Fibroblast of lung (primary cell): ENCODE measurements around the gene CLASP1. TPM values are rescaled to one million over a fixed set of nuclear protein-coding genes. Genes with fewer than 3 reads are reported as not detected.

Source experiments
- DNase-seq, 2 donors: peaks; one replicate each; pipeline versions ENCODE4 v3.0.0 to v3.0.0-alpha.2; 2010; ENCODE audit warnings: low read depth in 2 of 2
- H2AFZ ChIP-seq: 2 replicates; pipeline ENCODE4 v1.5.1; 2012; ENCODE audit warnings: low read length, control low read depth, inconsistent platforms
- H3K27ac ChIP-seq: 2 replicates; pipeline ENCODE4 v1.5.1; 2011; ENCODE audit warnings: low read length, control low read depth; ENCODE audit not compliant: insufficient read depth
- H3K27me3 ChIP-seq: 2 replicates; pipeline ENCODE4 v1.5.1; 2011; ENCODE audit warnings: mild to moderate bottlenecking, low read length; ENCODE audit not compliant: control insufficient read depth, insufficient read depth
- H3K36me3 ChIP-seq: 2 replicates; pipeline ENCODE4 v1.5.1; 2011; ENCODE audit warnings: low read length; ENCODE audit not compliant: control insufficient read depth, insufficient read depth
- H3K4me1 ChIP-seq: 2 replicates; pipeline ENCODE4 v1.5.1; 2011; ENCODE audit warnings: low read length; ENCODE audit not compliant: control insufficient read depth, insufficient read depth; ENCODE audit errors: extremely low read depth
- H3K4me2 ChIP-seq: 2 replicates; pipeline ENCODE4 v1.5.1; 2011; ENCODE audit warnings: low read length, control low read depth; ENCODE audit not compliant: insufficient read depth; ENCODE audit errors: extremely low read depth
- H3K4me3 ChIP-seq, 4 experiments: fragments of 200-600 bp in 1 of 4; sonication (generic) in 1 of 4; replicated peaks in 1 of 4; 2 replicates each; pipeline ENCODE4 v1.5.1; 2011 to 2016; ENCODE audit warnings: low read length in 4 of 4, low read depth in 3 of 4, mild to moderate bottlenecking in 3 of 4, control low read depth in 2 of 4, inconsistent platforms in 1 of 4, mixed read lengths in 1 of 4; ENCODE audit not compliant: insufficient read depth in 1 of 4; ENCODE audit errors: control extremely low read depth in 1 of 4
- H3K79me2 ChIP-seq: 2 replicates; pipeline ENCODE4 v1.5.1; 2012; ENCODE audit warnings: mild to moderate bottlenecking, low read length, inconsistent platforms; ENCODE audit not compliant: control insufficient read depth, insufficient read depth
- H3K9ac ChIP-seq: 2 replicates; pipeline ENCODE4 v1.5.1; 2011; ENCODE audit warnings: mild to moderate bottlenecking, low read length, control low read depth; ENCODE audit not compliant: insufficient read depth
- H3K9me3 ChIP-seq: 2 replicates; pipeline ENCODE4 v1.5.1; 2012; ENCODE audit warnings: low read depth, low read length; ENCODE audit not compliant: control insufficient read depth, insufficient read depth
- H4K20me1 ChIP-seq: 2 replicates; pipeline ENCODE4 v1.5.1; 2011; ENCODE audit warnings: low read length; ENCODE audit not compliant: control insufficient read depth, insufficient read depth; ENCODE audit errors: extremely low read depth
- CTCF ChIP-seq, 2 donors: IDR thresholded peaks in 1 of 2; conservative IDR thresholded peaks in 1 of 2; 1 replicate in 1 of 2; 2 replicates in 1 of 2; pipeline ENCODE4 v1.5.1; 2011 to 2012; ENCODE audit warnings: low read length in 2 of 2, control low read depth in 1 of 2, inconsistent platforms in 1 of 2, low read depth in 1 of 2, mild to moderate bottlenecking in 1 of 2
- EZH2 ChIP-seq: IDR thresholded peaks from 2 replicates; pipeline ENCODE4 v1.5.1; 2012; ENCODE audit warnings: low read length, control low read depth, mild to moderate bottlenecking; ENCODE audit errors: missing control alignments
- polyA plus RNA-seq, 2 donors: library from polyadenylated mRNA; depleted of rRNA in 1 of 2; stranded (reverse) in 1 of 2; unstranded in 1 of 2; fragments of >200 nt; gene quantifications; 2 replicates each; pipeline ENCODE4 v1.2.1, GENCODE V29; 2011 to 2012; ENCODE audit warnings: missing spikeins in 1 of 2
- total RNA-seq: library from RNA; depleted of rRNA; stranded (reverse); fragments of >200 nt; gene quantifications from 2 replicates; pipeline ENCODE4 v1.2.1, GENCODE V29; 2014

The CLASP1 gene
- total and polyA plus RNA-seq, 2 donors (not counting 1 experiment from before 2014, with no cell fraction given): 6.0 to 48.4 TPM

GRCh38 chr2:121489284-121489683, 160.0 kb downstream of the CLASP1 start:
- Histone ChIP-seq H4K20me1 (no peaks in the 10 kb centered on the region), H3K9me3 (no peaks in the 10 kb centered on the region), H3K4me3 (no peak overlapping the region), H3K4me2 (no peak overlapping the region), H3K36me3 (no peaks in the 10 kb centered on the region), H3K4me1 (peaks cover 2% of the 10 kb centered on the region), H3K79me2 (no peaks in the 10 kb centered on the region), H2AFZ (no peak overlapping the region), H3K27me3 (no peaks in the 10 kb centered on the region), H3K9ac (no peak overlapping the region), H3K27ac (no peak overlapping the region)
- DNase-seq: peak in 1 of 2 donors; percentile 73
- TF ChIP-seq EZH2 (no peak), CTCF (conservative IDR thresholded peaks at IDR 0.05 in 1 of 2, IDR thresholded peaks at IDR 0.05 in 1 of 2; ENCODE audit: low read depth in 1 of 2, low read length in 2 of 2) (no peak)

GRCh38 chr2:121486191-121486790, 163.0 kb downstream of the CLASP1 start:
- H3K79me2 ChIP-seq: no peaks in the 10 kb centered on the region
- no peaks in the 10 kb centered on the region for H4K20me1 ChIP-seq
- no peak for DNase-seq
- no peak overlapping the region for H2AFZ ChIP-seq
- H3K4me3 ChIP-seq: no peak overlapping the region
- H3K9me3 ChIP-seq: no peaks in the 10 kb centered on the region
- H3K9ac ChIP-seq: no peak overlapping the region
- no peaks in the 10 kb centered on the region for H3K27me3 ChIP-seq
- H3K4me2 ChIP-seq: no peak overlapping the region
- H3K36me3 ChIP-seq: no peaks in the 10 kb centered on the region
- TF ChIP-seq EZH2 (no peak), CTCF (conservative IDR thresholded peaks at IDR 0.05 in 1 of 2, IDR thresholded peaks at IDR 0.05 in 1 of 2; ENCODE audit: low read depth in 1 of 2, low read length in 2 of 2) (no peak)
- peaks cover 2% of the 10 kb centered on the region for H3K4me1 ChIP-seq
- no peak overlapping the region for H3K27ac ChIP-seq

- Histone ChIP-seq H3K79me2 (no peaks in the 10 kb centered on the region), H3K4me3 (no peak overlapping the region), H4K20me1 (no peaks in the 10 kb centered on the region), H3K27me3 (no peaks in the 10 kb centered on the region), H3K4me1 (peaks cover 5% of the 10 kb centered on the region), H3K27ac (no peak overlapping the region), H2AFZ (no peak overlapping the region), H3K36me3 (no peaks in the 10 kb centered on the region), H3K9ac (no peak overlapping the region), H3K9me3 (no peaks in the 10 kb centered on the region), H3K4me2 (no peak overlapping the region)
- TF ChIP-seq CTCF (conservative IDR thresholded peaks at IDR 0.05 in 1 of 2, IDR thresholded peaks at IDR 0.05 in 1 of 2; ENCODE audit: low read depth in 1 of 2, low read length in 2 of 2) (no peak), EZH2 (no peak)
- DNase-seq: peak in 1 of 2 donors; percentile 97
Measured at GRCh38 chr2:121485039-121485438, 164.2 kb downstream of the CLASP1 start.
